Body of pancreas (tissue), 4 donors: ENCODE measurements around the gene MRGPRD. TPM values are rescaled to one million over a fixed set of nuclear protein-coding genes. Genes with fewer than 3 reads are reported as not detected.

Experiments
- ATAC-seq: fragments of 150-250 bp; one replicate; pipeline ENCODE4 v1.9.1; 2016
- DNase-seq, 4 donors: peaks; one replicate each; pipeline ENCODE4 v3.0.0-alpha.2; 2019
- H3K27ac ChIP-seq, 4 donors: fragments of 200-600 bp; sonication (generic); 1 replicate in 3 of 4; 2 replicates in 1 of 4; pipeline versions ENCODE4 v1.5.1 to v1.6.1; 2016 to 2019; ENCODE audit warnings: mild to moderate bottlenecking in 1 of 4, mixed read lengths in 1 of 4, moderate library complexity in 1 of 4
- H3K27me3 ChIP-seq, 2 donors: fragments of 200-600 bp; sonication (generic); one replicate each; pipeline ENCODE4 v1.6.0; 2016; ENCODE audit warnings: mild to moderate bottlenecking in 1 of 2
- H3K36me3 ChIP-seq, 2 donors: fragments of 200-600 bp; sonication (generic); replicated peaks in 1 of 2; 2 replicates each; pipeline ENCODE4 v1.5.1; 2016; ENCODE audit warnings: low read depth in 2 of 2; ENCODE audit not compliant: insufficient read depth in 1 of 2
- H3K4me1 ChIP-seq: fragments of 200-600 bp; sonication (generic); one replicate; pipeline ENCODE4 v1.6.0; 2016
- H3K4me3 ChIP-seq, 2 donors: fragments of 200-600 bp; sonication (generic); 1 replicate in 1 of 2; 2 replicates in 1 of 2; pipeline ENCODE4 v1.5.1; 2016 to 2019
- H3K9me3 ChIP-seq, 3 donors: fragments of 200-600 bp; sonication (generic); 1 replicate in 2 of 3; 2 replicates in 1 of 3; pipeline ENCODE4 v1.5.1; 2016
- CTCF ChIP-seq, 7 experiments: fragments of 450-650 bp in 4 of 7; fragments of 200-600 bp in 3 of 7; sonication (generic) in 3 of 7; IDR thresholded peaks; one replicate each; pipeline ENCODE4 v1.5.1; 2016 to 2019; ENCODE audit warnings: antibody characterized with exemption in 7 of 7
- POLR2A ChIP-seq, 3 donors: fragments of 450-650 bp; IDR thresholded peaks; one replicate each; pipeline ENCODE4 v1.6.1; 2016; ENCODE audit warnings: antibody characterized with exemption in 3 of 3, mild to moderate bottlenecking in 2 of 3
- WGBS, 2 donors: methylation state at CpG; one replicate each; pipeline ENCODE4 v1.1.5; 2017; 5-methylcytosine and 5-hydroxymethylcytosine counted together
- intact Hi-C: fragments of 100-400 bp; cut with DNase I; formaldehyde crosslinking; loops from one replicate; pipeline ENCODE4 v1.15.1; 2023
- total RNA-seq, 2 donors: library from RNA; depleted of rRNA; stranded (reverse); fragments of >200 nt; gene quantifications; one replicate each; pipeline ENCODE4 v1.1.0, GENCODE V29; 2016

MRGPRD gene
- total RNA-seq, 2 donors from 2014 or later, result not detected

- Histone ChIP-seq H3K9me3 (no peaks in the 10 kb centered on the region), H3K27ac (no peak overlapping the region), H3K4me3 (no peak overlapping the region), H3K4me1 (peaks cover 14% of the 10 kb centered on the region), H3K36me3 (no peaks in the 10 kb centered on the region), H3K27me3 (no peaks in the 10 kb centered on the region)
- TF ChIP-seq CTCF (IDR thresholded peaks at IDR 0.05), result no peak
- no peak for TF ChIP-seq POLR2A (IDR thresholded peaks at IDR 0.05)
- intact Hi-C loops, result no loop called here
- ATAC-seq, result no peak
- no peak for DNase-seq
- WGBS, 2 donors, result 68 to 92% methylated on average over 2 to 9 of the region's 9 CpGs
Observed at GRCh38 chr11:69003301-69003865, 22.6 kb upstream of the MRGPRD start.

GRCh38 chr11:69002570-69003231 lies 21.9 kb upstream of the MRGPRD start:
- 55 to 69% methylated on average over 7 to 13 of the region's 13 CpGs for WGBS, 2 donors
- Histone ChIP-seq H3K4me3 (no peak overlapping the region), H3K36me3 (no peaks in the 10 kb centered on the region), H3K9me3 (no peaks in the 10 kb centered on the region), H3K27me3 (no peaks in the 10 kb centered on the region), H3K27ac (no peak overlapping the region), H3K4me1 (peaks cover 7% of the 10 kb centered on the region)
- TF ChIP-seq CTCF (IDR thresholded peaks at IDR 0.05), result no peak
- ATAC-seq, result no peak
- intact Hi-C loops, result no loop called here
- peak in 1 of 4 donors; percentile 8 for DNase-seq

GRCh38 chr11:69002110-69002569 lies 21.4 kb upstream of the MRGPRD start:
- Histone ChIP-seq H3K4me1 (peaks cover 2% of the 10 kb centered on the region), H3K27ac (no peak overlapping the region), H3K9me3 (no peaks in the 10 kb centered on the region), H3K4me3 (no peak overlapping the region), H3K36me3 (no peaks in the 10 kb centered on the region), H3K27me3 (no peaks in the 10 kb centered on the region)
- no peak for ATAC-seq
- intact Hi-C loops, result no loop called here
- no peak for DNase-seq
- WGBS, 2 donors, result 63 to 68% methylated on average over 6 of the region's 6 CpGs
- TF ChIP-seq POLR2A (IDR thresholded peaks at IDR 0.05) (no peak), CTCF (IDR thresholded peaks at IDR 0.05) (no peak)

GRCh38 chr11:69001243-69002081 lies 20.7 kb upstream of the MRGPRD start:
- Histone ChIP-seq H3K27me3 (no peaks in the 10 kb centered on the region), H3K4me3 (no peak overlapping the region), H3K27ac (peak overlapping the region in 1 of 4 donors; percentile 45), H3K4me1 (no peaks in the 10 kb centered on the region), H3K9me3 (no peaks in the 10 kb centered on the region), H3K36me3 (no peaks in the 10 kb centered on the region)
- ATAC-seq (no peak), DNase-seq (peak in 1 of 4 donors; percentile 9)
- no peak for TF ChIP-seq CTCF (IDR thresholded peaks at IDR 0.05)
- TF ChIP-seq POLR2A (IDR thresholded peaks at IDR 0.05), result no peak
- intact Hi-C loops, result no loop called here
- 72 to 75% methylated on average over 12 to 23 of the region's 23 CpGs for WGBS, 2 donors
